Stimulated activated CD4-positive, alpha-beta T cell treated with anti-CD3 and anti-CD28 coated beads, TNF-alpha, amount 100 ng/mL, for 4 hours (primary cell): Measurements from ENCODE around the gene TMEM260.
"Not testable (repeated sequence)": the region's sequence is repeated elsewhere in the genome, so short reads cannot be mapped to it uniquely, and the experiment has no call there.

Experiments
- DNase-seq, 3 experiments: peaks; one replicate each; pipeline ENCODE4 v3.0.0-alpha.2; 2020; ENCODE audit warnings: low read depth in 3 of 3

The TMEM260 gene

GRCh38 chr14:56676042-56676441 lies 96.4 kb downstream of the TMEM260 start:
- no peak for DNase-seq

GRCh38 chr14:56678838-56679237 lies 99.2 kb downstream of the TMEM260 start:
- DNase-seq, result no peak

- DNase-seq, result no peak
Measured at GRCh38 chr14:56686416-56686815, 106.8 kb downstream of the TMEM260 start.

- no peak for DNase-seq
Measured at GRCh38 chr14:56687123-56687522, 107.5 kb downstream of the TMEM260 start.

GRCh38 chr14:56694609-56695008 lies 115.0 kb downstream of the TMEM260 start:
- DNase-seq, result no peak

- DNase-seq, result not testable (repeated sequence)
Measured at GRCh38 chr14:56695216-56695615, 115.6 kb downstream of the TMEM260 start.
